NK-92 (cell line): Measurements from ENCODE around the gene ATL3.
"Not testable (repeated sequence)": the region's sequence is repeated elsewhere in the genome, so short reads cannot be mapped to it uniquely, and the experiment has no call there.

ENCODE experiments used
- DNase-seq: peaks from one replicate; lab custom pipeline; 2025; ENCODE audit not compliant: unreplicated experiment; lab: John Stamatoyannopoulos, UW

Gene ATL3

GRCh38 chr11:63592975-63593395, 78.2 kb downstream of the ATL3 start:
- no peak for DNase-seq

GRCh38 chr11:63590024-63590788, 81.0 kb downstream of the ATL3 start:
- no peak for DNase-seq

- no peak for DNase-seq
These were observed 82.2 kb downstream of the ATL3 start for GRCh38 chr11:63589000-63589399.

GRCh38 chr11:63586451-63587166, 84.6 kb downstream of the ATL3 start:
- DNase-seq, result no peak

- no peak for DNase-seq
These were observed 87.9 kb downstream of the ATL3 start for GRCh38 chr11:63583357-63583677.

- DNase-seq, result not testable (repeated sequence)
These were observed 90.0 kb downstream of the ATL3 start for GRCh38 chr11:63581224-63581623.

- DNase-seq, result not testable (repeated sequence)
These were observed 92.3 kb downstream of the ATL3 start for GRCh38 chr11:63578882-63579281.

- no peak for DNase-seq
These were observed 96.1 kb downstream of the ATL3 start for GRCh38 chr11:63574856-63575602.
